ENCODE measurements around the gene EVC2.

- no peak for TF ChIP-seq CTCF (IDR thresholded peaks at IDR 0.05)
- no peak for TF ChIP-seq POLR2A (IDR thresholded peaks at IDR 0.05)
These were observed 23.1 kb downstream of the EVC2 start for GRCh38 chr4:5685296-5685695.

All from body of pancreas (tissue), 4 donors.